Activated CD4-positive, CD25-positive, alpha-beta regulatory T cell (primary cell): ENCODE results near the gene RRAGC.
"Not testable (repeated sequence)": the region's sequence is repeated elsewhere in the genome, so short reads cannot be mapped to it uniquely, and the experiment has no call there.

Experiments
- DNase-seq, 4 experiments: peaks; one replicate each; lab custom pipeline; 2025; lab: John Stamatoyannopoulos, UW

Gene RRAGC

DNA sequence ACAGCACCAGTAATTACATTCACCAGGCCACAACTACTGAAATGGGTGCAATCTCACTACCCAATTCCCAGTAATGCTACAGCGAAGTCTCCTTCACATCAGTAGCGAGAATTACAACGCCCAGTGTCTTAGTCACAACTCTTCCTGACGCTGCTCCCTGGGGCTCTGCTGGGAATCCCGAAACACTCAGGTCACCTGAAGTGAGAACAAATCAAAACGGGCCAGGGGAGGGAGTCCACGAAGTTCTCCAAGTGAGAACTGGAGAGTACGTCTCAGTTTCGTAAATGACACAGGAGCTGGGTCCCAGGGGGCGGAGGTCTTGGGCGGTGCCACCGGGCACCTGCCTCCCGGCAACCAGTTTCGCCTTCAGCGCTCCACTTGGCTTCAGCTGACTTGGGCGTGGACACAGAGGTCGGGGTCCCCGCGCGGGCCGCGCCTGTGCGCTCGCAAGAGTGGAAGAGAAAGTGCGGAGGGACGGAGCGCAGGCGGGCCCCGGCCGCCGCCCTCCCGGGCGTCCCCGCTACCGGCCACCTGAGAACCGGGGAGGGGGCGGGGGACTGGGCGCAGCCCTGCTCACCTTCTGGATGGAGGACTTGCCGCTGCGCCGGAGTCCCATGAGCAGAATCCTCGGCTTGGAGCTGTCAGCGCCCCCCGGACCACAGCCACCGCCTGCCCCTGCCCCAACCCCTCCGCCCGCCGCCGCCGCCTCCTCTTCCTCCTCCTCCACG is 575 bp downstream of the RRAGC start:
- DNase-seq: peak in 3 of 4 experiments; percentile 29 to 43 (median 41)

DNA sequence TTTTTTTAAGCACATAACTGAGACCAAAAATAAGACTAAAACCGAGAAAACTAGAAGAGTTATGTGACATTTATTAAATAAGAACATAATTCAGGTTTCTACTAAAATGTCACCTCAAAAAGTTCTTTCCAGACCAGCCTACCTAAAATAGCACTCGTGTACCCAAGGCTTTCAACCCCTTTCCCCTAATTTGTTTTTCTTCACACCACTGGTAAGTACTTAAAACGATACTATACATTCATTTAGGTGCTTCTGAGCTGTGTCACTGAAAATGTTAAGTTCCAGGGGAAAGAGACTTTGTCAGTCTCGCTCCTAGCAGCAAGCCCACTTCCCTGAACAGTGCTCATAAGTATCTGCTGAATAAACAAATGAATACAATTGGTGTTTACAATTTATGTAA is 6.8 kb downstream of the RRAGC start:
- DNase-seq: no peak

GRCh38 chr1:38848071-38848470 is 11.5 kb downstream of the RRAGC start:
- DNase-seq: no peak

DNA sequence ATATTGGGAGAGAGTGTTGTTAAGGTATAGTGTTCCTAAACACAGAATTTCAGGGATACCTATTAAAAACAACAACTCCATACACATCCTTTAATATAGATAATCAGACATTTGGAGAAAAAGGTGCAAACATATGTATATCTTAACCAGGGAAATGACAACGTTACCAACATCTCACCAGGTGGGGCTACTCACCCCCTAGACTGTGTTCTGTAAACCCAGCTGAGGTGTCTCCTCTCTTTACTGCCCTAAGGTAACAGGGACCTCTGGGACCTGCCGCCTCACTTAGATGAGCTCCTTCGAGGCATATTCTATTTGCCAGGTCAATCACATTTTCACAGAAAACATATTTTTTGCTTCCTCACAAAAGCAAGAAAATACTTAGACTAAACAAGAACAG is 13.4 kb downstream of the RRAGC start:
- no peak for DNase-seq

- DNase-seq: not testable (repeated sequence)
Measured at GRCh38 chr1:38845088-38845487, 14.5 kb downstream of the RRAGC start.

DNA sequence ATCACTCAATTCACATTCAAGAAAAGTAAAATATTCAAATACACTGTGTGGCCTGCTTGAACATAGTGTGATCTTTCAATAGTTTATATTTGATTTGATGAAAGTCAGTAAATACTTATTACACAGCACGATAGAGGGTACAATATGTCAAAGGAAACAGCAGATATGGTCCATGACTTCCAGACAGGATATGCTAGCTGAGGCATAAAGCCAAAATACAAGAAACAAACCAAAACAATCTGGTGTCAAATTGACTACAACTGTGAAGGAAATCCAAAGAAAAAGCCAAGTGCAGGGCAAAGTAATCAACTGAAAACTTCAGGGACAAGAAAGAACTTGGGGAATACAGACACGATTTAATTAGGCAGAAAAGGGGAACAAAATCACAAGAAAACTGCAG is 19.3 kb downstream of the RRAGC start:
- no peak for DNase-seq

DNA sequence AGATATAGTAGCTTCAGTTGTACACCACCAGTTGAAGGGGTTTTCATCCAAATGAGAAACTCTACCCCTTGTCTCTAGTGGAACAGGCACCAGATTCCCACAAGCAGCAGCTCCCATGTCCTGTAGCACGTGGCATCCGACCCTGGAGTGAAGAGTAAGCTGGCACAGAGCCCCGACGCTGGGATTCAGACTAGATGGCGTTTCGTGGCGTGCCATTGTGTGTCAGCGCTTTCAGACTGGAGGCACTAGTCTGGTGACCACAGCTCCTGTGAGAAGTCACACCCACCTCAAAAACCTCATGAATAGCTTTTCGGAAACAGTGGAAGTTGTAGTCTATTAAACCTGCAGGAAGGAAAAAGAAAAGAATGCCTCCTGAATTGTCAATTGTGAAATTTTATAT is 20.2 kb downstream of the RRAGC start:
- DNase-seq: no peak

GRCh38 chr1:38836316-38836715 is 23.3 kb downstream of the RRAGC start:
- DNase-seq: not testable (repeated sequence)

- peak in 1 of 4 experiments; percentile 3 for DNase-seq
Measured at GRCh38 chr1:38834937-38835827, 24.4 kb downstream of the RRAGC start.

- DNase-seq: no peak
Measured at GRCh38 chr1:38834221-38834782, 25.3 kb downstream of the RRAGC start.

DNA sequence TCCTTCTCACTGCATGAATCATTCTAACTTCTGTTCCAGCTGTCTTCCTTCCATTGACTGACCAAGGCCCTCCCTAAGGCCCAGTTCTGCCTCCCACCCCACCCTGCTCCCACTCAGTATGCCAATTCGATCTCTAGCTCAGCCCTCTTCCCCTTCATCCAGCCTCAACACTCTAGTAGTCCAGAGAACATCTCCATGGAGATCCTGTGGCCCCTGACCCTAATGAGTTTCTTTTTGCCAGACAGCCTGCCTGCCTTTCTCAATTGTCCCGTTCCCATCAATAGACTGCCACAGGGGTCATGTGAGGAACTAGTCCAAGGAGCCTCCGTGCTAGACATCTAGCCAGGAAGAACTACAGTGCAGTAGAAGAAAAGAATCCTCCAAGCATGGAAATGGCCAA is 26.4 kb downstream of the RRAGC start:
- DNase-seq: no peak

DNA sequence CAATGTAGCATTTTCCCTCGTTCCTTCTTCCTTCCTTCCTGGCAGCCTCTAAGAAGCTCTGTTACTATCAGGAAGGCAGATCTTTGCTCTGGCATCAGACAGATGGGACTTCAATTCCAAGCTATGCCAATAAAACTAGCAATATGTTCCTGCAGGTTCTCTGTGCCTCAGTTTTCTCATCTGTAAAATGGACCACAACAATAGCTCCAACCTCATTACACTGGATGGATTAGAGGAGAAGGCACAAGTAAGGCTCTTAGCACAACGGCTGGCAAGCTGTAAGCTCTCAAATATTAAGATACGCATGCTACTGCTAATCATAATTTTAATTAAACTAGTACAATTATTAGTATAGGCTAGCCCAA is 27.2 kb downstream of the RRAGC start:
- no peak for DNase-seq

GRCh38 chr1:38831731-38832369 is 27.7 kb downstream of the RRAGC start:
- DNase-seq: no peak

DNA sequence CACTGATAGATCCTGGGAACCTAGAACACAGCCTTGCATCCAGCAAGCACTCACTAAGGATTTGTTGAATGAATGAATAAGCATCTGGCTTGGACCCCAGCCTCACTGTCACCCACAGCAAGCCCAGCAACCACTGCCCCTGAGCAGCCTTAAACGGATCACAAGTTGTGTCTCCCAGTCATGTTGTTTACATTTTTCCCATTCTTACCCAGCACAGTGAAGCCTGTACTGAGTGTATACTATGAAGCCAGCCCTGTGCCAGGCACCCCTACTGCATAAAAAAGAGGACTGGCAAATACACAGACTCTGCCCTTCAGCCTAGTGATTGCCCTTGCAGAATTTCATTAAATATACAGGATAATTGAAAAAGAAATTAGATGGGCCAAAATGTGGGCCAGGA is 30.2 kb downstream of the RRAGC start:
- no peak for DNase-seq

- no peak for DNase-seq
Measured at GRCh38 chr1:38827318-38827717, 32.3 kb downstream of the RRAGC start.

GRCh38 chr1:38826886-38827285 is 32.7 kb downstream of the RRAGC start:
- no peak for DNase-seq

GRCh38 chr1:38826262-38826661 is 33.3 kb downstream of the RRAGC start:
- no peak for DNase-seq

DNA sequence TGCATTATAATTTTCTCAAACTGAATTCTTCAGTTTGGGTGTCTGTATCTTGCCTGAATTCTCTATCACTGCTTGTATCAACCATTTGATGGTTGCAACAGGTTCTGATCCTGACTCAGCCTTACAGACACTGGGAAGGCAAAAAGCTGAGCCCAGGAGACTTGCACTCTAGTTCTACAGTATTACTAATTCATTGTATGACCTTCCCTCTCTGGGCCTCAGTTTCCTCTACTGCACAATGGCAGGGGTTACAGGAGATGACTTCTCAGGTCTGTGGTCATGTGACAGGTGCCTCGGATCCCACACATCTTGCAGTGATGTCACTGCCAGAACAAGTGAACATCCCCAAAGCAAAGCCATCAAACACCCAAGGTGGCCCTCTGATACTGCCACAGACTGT is 38.7 kb downstream of the RRAGC start:
- no peak for DNase-seq

GRCh38 chr1:38819516-38819915 is 40.1 kb downstream of the RRAGC start:
- DNase-seq: no peak

- no peak for DNase-seq
Measured at GRCh38 chr1:38819040-38819439, 40.5 kb downstream of the RRAGC start.

- peak in 3 of 4 experiments; percentile 7 to 37 (median 19) for DNase-seq
Measured at GRCh38 chr1:38818175-38818976, 41.2 kb downstream of the RRAGC start.
